HL-60 (cell line): ENCODE data around the gene TAS2R10.

Experiments used
- GABPA ChIP-seq: IDR thresholded peaks from 2 replicates; pipeline ENCODE4 v1.6.1; 2012; ENCODE audit warnings: low read depth
- POLR2AphosphoS5 ChIP-seq: IDR thresholded peaks from 2 replicates; pipeline ENCODE4 v1.6.1; 2012; ENCODE audit warnings: low read depth
- REST ChIP-seq: IDR thresholded peaks from 2 replicates; pipeline ENCODE4 v1.6.1; 2012; ENCODE audit warnings: low read depth; ENCODE audit not compliant: insufficient replicate concordance
- SPI1 ChIP-seq: IDR thresholded peaks from 2 replicates; pipeline ENCODE4 v1.6.1; 2012; ENCODE audit warnings: low read depth, mild to moderate bottlenecking, borderline replicate concordance
- TF ChIP-seq, protein P1 (sequence below): IDR thresholded peaks from one replicate; pipeline ENCODE4 v1.5.1; 2011; ENCODE audit warnings: low read length, control low read depth, inconsistent platforms; ENCODE audit not compliant: insufficient read depth

DNA sequence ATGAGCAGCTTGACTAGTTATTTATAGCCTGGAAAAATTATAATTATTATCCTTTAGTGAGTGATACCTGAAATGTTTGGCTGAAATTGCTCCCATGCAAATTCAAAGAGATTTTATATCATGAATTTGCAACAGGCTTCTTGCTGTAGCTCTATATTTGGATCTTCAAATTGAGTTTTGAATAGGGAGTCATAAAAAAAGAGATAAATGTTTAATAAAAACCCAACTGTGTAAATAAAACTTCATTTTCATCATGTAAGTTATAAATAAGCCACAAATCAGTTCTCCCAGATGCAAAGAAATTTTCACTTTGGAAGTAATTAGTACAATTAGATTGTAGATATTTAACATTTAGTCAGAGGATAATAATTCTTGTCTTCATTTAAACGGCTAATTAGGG is 19.0 kb downstream of the TAS2R10 start, which contains the start of gene TAS2R8:
- TF ChIP-seq, protein P1, sequence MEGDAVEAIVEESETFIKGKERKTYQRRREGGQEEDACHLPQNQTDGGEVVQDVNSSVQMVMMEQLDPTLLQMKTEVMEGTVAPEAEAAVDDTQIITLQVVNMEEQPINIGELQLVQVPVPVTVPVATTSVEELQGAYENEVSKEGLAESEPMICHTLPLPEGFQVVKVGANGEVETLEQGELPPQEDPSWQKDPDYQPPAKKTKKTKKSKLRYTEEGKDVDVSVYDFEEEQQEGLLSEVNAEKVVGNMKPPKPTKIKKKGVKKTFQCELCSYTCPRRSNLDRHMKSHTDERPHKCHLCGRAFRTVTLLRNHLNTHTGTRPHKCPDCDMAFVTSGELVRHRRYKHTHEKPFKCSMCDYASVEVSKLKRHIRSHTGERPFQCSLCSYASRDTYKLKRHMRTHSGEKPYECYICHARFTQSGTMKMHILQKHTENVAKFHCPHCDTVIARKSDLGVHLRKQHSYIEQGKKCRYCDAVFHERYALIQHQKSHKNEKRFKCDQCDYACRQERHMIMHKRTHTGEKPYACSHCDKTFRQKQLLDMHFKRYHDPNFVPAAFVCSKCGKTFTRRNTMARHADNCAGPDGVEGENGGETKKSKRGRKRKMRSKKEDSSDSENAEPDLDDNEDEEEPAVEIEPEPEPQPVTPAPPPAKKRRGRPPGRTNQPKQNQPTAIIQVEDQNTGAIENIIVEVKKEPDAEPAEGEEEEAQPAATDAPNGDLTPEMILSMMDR = no peak
- TF ChIP-seq REST = no peak
- no peak for TF ChIP-seq POLR2AphosphoS5
- TF ChIP-seq GABPA = no peak
- no peak for TF ChIP-seq SPI1
